ENCODE data around the gene SCAMP4.
A peak's percentile ranks its signal among the peaks of the same experiment; 100 is the strongest.
"Not testable (repeated sequence)": the region's sequence is repeated elsewhere in the genome, so short reads cannot be mapped to it uniquely, and the experiment has no call there.

SCAMP4 gene

DNA sequence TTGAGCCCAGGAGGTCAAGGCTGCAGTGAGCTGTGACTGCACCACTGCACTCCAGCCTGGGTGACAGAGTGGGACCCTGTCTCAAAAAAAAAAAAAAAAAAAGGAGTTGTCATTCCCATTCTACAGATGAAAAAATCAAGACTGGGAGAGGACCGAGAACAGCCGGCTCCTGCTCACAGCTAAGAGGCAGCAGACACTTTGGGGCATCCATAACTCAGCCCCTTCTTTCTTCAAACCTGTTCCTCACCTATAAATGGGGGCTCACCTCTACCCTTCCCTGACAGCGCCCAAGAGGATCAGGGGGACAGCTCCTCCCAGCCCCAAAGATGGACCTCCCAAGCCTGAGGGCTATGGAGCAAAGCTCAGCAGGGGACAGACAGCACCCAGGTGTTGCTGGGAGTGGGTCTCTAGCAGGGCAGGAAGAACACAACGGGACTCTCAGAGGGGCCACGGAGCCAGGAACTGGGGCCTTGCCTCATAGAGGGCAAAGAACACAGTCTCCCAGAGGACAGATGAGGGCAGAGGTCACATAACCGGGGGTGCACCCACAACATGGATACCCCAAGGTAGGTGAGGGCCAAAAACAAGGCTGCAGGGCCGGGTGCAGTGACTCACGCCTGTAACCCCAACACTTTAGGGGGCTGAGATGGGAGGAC lies 38.4 kb upstream of the SCAMP4 start:
- no peak for DNase-seq (ENCODE audit: low spot score)

DNA sequence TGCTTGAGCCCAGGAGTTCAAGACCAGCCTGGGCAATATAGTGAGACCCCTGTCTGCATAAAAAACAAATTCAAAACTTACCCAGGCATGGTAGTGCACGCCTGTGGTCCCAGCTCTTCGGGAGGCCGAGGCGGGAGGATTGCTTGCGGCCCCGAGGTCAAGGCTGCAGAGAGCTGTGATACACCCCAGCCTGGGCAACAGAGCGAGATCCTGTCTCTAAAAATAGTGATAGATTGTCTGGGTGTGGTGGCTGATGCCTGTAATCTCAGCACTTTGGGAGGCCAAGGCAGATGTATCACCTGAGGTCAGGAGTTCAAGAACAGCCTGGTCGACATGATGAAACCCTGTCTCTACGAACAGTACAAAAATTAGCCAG lies 37.9 kb upstream of the SCAMP4 start:
- no peak for DNase-seq (ENCODE audit: low spot score)

DNA sequence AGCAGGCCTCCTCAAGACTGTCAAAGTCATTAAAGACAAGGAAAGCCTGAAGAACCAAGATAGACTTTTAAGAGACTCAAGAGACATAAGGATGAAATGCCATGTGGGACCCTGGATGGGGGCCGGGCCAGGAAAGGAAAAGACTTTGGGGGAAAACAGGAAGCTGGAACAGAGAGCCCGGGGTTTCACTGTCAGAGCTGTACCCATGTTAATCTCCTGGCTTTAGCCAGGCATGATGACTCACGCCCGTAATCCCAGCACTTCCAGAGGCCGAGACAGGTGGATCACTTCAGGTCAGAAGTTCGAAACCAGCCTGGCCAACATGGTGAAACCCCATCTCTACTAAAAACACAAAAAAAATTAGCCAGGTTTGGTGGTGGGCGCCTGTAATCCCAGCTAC lies 36.2 kb upstream of the SCAMP4 start:
- DNase-seq (ENCODE audit: low spot score), result no peak

DNA sequence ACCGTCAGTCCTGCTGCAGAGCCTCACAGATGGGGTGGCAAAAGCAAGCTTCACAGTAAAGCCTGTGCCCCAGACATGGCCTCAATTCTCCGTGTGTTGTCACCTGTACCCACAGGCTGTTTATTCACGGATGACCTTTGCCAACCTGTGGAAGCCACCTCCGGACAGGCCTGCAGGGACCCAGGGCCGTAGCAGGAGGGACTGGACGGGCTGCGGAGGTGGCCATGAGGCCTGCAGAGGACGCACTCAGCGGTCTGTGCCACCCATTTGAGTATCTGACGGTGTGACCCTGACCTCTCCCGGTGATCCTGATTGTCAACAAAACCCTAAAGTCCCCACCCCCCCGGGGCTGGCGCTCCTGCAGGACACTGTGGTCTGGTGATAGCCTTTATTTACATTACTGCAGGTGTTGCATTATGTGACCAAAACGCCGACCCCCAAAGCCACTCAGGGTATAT lies 34.0 kb upstream of the SCAMP4 start:
- DNase-seq (ENCODE audit: low spot score), result no peak

DNA sequence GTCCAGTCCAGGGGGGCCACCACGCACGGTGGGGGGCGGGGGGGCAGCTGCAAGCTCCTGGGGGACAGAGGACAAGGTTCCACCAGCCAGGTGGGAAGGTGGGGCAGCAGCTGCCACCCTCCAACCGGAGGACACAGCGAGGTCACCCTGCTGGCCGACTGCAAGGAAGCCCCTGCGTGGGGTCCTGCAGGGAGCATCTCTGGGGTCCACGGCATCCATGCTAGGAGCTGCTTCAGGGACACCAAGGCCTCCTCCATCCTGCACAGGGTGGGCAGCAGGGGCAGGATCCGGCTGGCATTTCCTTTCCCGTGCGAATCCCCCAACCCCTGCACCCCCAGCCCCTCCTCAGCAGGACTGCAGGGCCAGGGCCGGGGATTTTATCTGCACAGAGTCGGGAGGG lies 33.6 kb upstream of the SCAMP4 start:
- no peak for DNase-seq (ENCODE audit: low spot score)

DNA sequence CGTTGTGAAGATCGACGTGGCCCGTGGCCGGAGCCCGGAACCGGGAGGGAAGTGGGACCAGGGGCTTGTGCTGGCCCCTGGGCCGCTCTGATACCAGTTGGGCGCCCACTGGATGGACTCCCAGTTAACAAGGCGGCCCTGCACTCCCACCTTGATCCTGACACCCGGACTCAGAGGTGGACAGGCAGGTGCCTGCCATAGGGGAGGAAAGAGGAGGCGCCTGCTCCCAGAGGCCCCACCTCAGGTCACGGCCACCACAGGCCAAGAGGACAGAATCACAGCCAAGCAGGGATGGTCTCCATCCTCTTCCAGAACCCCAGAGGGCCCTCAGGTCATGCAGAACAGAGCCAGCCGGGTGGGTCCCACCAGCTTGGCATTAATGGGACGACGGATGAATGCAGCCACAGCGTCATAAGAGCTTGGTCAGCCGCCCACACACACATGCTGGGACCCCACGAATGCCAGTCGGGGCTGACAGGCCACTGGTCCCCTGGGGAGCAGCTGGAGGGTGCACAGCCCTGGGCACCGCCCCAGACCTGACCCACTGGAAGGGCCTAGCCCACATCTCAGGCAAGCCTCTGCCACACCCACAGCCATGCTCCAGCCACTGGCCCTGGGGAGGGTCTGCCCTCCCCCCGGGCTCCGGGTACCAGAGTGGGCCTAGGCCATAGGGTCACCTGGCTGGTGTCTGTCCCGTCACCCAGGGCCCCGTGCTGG lies 32.2 kb upstream of the SCAMP4 start:
- DNase-seq (ENCODE audit: low spot score), result no peak

DNA sequence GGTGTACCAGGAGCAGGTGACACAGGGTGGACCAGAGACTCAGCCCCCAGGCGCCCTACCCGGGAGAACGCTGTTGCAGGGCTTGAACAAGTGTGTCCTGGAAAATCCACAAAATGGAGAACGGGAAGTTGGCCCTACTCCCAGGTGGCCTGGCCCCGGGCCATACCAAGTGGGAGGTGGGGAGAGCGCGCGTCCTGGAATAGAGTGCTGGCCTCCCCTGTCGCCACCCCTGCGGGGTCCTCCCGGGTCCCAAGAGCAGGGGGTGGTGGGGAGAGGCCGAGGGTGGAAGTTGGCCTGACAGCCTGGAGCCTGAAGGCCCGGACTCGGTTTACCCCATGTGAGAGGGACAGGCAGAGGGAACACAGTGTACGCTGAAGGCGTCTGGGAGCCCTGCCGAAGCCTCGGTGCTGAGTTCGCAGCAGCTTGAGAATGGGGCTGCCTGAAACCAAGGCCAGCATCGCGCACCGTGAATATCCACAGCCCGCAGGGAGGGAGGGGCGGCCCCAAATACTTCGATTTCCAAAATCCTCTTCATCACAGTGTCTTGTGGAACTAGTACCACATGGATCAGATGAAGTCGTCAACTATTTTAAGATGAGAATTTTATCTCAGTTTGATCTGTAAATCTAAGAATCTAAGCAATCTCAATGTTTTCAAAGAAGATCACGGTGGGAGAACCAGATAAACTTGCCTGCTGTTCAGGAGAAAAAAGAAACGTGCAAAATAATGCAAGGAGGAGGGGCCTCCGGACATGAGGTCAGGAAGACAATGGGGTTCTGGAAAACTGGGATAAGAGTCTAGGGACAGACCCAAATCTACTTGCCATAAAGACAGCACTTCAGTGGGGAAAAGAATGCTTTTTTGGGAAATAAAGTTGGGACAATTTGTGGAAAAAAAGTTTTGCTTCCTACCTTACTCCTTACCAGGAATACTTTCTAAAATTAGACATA lies 31.4 kb upstream of the SCAMP4 start:
- peak; percentile 62 for DNase-seq (ENCODE audit: low spot score)

DNA sequence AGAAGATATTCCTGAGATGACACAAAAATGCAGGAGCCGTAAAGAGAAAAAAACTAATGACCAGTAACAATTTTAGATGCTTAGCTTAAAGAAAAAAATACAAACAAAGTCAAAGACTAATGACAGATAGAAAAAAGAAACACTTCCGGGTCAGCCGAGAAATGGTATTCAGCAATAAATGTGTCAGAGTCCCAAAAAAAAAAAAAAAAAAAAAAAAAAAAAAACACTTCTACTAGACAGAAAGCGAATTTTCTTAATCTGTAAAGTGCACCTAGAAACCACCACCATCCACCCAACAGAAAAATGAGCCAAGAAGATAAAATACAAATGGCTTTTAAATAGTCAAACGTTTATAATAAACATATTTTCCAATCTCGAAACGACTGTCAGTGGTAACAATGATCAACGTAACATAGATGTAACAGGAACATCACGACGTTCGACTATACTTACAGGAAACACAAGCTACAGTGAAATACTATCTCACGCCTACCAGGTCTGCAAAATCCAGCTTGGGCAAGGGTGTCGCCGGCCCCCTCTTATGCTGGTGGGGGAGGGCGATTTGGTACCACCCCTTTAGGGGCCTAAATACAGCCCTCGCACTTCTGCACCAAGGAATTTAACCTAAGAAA lies 30.5 kb upstream of the SCAMP4 start:
- no peak for DNase-seq (ENCODE audit: low spot score)

DNA sequence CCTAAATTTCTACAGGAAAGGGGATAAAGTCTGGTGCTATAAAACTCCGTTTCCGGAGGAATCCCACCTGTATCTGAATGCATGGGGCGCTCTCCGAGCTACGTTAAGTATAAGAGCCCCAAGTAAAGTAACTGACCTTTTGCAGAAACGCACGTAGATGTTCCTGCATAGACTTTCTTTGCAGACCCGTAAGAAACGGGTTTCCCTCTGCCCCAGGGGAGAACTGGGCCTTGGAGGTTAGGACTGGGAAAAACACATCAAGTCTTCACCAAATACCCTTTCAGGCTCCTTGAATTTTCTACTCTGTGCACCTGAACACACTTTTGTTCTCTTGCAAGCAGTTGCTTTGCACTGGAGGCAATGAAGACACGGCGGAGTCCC lies 29.9 kb upstream of the SCAMP4 start:
- not testable (repeated sequence) for DNase-seq (ENCODE audit: low spot score)

DNA sequence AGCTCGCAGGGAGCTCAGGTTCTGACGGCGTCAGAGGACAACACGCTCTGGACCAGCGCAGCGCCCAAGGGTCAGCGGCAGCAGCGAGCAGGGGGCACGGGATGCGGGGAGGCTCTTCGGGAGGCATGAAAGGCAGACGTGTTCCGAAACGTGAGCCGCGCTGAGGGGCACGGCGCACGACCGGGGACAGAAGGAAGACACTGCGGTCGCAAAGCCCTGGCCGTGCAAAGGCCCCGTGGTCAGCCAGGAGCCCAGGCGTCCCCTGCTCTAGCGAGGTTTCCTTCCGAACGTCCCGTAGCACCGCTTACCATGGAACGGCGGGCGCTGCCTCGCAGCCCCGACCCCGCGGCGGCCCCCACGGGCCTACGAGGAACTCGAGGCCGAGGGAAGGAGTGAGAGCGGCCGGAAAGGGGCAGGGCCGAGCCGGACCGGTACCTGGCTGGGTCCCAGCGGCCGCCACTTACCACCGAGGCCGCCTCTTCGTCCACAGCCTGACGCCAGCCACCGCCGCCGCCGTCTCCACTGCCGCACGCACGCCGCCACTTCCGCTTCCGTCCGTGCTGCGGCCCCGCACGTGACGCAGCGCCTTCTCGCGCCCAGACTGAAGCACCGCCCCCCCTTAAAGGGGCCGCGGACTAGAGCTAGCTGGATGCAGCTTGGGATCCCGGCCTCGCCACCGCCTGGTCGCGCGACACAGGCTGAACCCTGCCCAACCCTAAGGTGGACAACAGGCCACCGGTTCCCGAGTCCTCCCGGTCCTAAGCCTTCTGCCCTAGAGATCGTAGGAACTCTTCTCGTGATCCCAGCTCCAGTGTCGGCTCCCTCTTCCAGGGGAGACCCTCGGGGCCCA lies 29.3 kb upstream of the SCAMP4 start:
- DNase-seq (ENCODE audit: low spot score), result peak; percentile 97

DNA sequence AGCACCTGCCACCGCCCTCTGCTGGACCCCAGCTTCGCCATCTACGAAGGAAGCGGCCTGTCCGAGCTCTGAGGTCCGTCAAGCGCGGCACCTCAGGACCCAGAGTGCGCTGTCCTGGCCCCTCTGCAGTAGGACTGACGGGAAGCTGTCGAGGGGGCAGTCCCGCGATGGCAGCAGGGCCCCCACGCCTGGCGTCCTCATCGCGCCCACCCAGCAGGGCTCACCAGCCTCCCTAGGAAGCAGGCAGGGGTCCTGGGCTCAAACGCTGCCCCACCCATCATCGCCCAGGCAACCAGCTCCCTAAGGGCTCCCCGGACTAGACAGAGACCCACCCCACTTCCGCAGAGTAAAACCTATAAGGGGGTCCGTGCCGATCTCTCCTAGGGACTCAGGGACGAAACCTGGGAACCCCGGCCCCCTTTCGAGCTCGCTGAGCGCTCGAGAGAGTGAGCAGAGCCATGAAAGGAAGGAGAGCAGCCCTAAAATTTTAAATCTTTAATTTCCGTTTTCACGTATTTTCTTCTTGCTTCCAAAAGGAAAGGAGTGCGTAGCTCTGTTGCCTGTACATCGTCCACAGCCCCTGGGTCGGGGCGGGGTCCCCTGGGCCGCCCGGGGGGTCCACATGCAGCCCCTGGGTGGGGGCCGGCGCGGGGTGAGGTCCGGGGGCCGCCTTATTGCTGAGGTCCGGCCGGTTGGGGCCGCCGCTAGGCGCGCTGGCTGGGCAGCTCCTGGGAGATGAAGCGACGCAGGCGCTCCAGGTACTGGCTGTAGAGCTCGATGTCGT lies 28.5 kb upstream of the SCAMP4 start:
- DNase-seq (ENCODE audit: low spot score), result not testable (repeated sequence)

DNA sequence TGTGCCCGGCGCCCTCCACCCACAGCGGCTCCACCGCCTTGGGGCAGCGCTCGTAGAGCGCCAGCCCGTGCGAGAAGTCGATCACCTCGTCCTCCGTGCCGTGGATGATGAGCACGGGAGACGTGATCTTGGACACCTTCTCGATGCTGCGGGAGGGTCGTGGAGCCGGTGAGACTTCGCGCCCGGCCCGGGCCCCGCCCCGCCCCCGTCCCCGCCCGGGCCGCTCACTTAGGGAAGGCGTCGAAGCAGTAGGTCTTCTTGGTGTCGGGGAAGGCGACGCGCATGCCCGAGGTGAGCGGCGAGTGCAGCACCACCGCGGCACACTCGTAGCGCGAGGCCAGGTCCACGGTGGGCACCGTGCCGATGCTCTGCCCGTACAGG lies 27.9 kb upstream of the SCAMP4 start:
- not testable (repeated sequence) for DNase-seq (ENCODE audit: low spot score)

DNA sequence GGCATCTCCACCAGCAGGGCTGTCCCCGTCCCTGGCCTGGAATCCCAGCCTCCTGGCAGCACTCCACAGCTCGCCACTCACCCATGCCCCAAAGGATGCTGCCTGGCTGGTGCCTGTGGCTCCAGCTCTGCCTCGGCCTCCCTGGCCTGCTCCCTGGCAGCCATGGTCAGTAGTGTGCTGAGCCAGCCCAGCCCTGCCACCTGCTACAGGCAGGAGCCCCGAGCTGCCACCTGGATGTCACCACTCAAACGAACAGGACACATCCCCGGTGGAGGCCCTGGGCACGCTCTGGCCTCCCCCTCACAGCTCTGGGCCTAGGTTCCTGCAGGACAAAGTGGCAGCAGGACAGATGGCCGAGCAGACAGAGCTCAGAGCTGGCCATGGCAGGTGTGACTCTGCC lies 26.6 kb upstream of the SCAMP4 start:
- not testable (repeated sequence) for DNase-seq (ENCODE audit: low spot score)

DNA sequence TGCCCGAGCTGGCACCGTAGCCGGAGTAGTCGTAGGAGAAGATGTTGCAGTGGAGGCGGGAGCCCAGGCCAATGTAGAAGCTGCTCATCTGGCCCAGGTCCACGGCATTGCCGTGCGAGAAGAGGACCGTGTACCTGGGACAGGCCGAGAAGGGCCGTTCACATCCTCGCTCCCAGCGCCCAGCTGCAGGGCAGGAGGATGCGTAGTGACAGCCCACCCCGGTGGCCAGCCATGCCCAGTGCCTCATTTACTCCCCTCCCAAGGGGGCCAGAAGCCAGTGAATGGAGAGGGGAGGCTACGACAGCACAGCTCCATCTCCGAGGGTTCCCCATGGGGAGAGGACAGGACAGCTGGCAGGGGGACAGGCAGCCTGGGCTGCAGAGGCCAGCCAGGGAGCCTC lies 25.2 kb upstream of the SCAMP4 start:
- not testable (repeated sequence) for DNase-seq (ENCODE audit: low spot score)

DNA sequence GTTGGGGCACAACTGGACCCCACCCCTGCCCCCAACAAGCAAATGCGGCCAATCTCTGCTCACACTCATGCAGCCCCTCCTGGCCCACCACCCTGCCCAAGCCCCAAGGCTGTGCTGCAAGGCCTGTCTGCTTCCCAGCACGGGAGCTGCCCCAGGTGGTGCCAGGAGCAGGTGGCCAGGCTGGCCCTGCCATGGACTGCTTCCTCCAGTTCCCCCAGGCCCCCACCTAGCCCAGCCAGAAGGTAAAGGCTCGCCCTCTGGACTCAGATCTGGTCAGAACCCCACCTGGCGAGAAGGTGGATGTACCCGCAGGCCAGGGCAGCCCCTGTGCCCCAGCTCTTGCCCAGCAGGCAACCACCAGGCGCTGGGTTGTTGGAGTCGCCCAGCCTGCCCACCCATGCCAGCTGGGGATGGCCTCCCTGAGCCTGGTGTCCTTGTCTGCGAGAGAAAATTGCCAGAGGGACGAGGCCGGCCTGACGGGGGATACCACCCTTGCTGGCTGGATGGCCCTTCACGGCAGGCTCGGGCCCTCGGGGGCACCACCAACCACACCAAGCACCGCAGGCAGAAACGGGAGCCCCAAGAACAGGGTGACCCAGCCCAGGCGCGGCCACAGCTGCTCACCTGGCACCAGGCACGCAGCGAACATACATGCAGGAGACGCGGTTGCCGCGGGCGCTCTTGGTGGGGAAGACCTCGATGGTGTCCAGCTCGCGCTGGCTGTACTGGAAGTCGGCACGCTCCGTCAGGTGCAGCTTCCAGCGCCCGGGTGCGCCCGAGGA lies 24.4 kb upstream of the SCAMP4 start:
- DNase-seq (ENCODE audit: low spot score), result no peak

DNA sequence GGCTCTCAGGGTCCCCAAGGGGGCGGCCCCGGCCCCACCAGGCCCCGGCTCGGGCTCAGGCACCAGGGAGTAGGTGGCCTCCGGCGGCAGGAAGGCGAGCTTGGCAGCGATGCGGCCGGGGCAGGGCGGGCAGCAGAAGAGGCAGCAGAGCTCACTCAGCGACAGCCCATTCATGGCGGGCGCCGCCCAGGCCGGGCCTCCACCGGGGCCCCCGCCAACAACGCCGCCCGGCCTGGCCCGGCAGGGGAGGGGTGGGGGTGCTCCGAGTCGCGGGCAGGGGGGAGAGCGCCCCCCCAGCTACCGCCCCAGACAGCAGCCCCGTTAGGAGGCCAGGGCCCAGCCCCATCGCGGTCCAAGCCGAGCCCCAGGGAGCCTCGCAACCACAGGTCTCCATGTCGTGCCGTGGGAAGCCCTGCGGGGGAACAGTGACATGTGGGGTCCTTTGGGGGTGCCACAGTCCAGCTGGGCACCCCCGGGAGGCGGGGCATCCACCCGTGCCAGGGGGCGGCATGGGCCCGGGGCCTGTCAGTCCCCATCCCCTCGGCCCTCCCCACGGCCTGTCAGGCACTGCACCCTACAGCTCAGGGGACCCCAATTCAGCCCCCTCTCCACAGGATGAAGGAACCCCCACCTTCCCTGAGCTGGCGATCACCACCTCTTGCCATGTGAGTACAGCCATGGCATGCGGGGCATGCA lies 23.7 kb upstream of the SCAMP4 start:
- DNase-seq (ENCODE audit: low spot score), result not testable (repeated sequence)

DNA sequence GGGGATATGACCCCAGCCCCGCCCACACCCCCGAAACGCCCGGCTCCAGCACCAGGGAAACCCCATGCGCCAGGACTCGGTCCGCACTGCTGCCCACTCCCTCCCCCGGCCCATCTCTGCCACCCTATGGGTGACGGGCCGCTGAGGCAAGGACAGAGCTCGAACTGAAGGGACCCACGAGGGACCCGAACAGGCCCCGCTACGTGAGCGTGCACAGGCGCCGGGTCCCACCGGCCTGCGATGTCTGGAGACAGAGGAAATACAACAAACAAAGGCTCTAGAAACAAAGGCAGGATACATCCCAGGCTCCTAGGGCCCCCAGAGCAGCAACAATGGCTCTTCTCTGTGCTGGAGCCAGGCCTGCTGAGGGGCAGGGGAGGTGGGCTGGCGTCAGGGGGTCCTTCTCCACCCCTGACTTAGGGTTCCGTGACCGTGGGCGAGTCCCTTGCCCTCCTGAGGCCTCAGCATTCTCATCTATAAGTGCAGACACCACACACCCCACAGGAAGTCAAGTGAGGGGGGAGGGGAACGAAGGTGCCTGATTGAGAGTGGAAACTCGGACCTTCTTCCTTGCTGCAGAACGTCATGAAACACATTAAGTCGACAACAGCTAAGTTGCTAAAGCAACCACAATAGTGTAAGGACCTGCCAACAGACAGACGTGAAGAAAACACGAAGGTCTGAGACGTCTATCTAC lies 23.0 kb upstream of the SCAMP4 start:
- DNase-seq (ENCODE audit: low spot score), result peak; percentile 65

All from Ammon's horn (tissue), 1 donor.